Endometrial microvascular endothelial cells (primary cell): ENCODE data around the gene IL25. TPM values are rescaled to one million over a fixed set of nuclear protein-coding genes. Genes with fewer than 3 reads are reported as not detected.
"Not testable (repeated sequence)": the region's sequence is repeated elsewhere in the genome, so short reads cannot be mapped to it uniquely, and the experiment has no call there.

Source experiments
- in situ Hi-C: cut with HindIII; loops from 2 replicates; pipeline ENCODE4 v1.10.0; 2017; ENCODE audit warnings: low sequenced_read_pairs, low pct_unique_long_range_greater_than_20kb; ENCODE audit errors: inconsistent ontology term
- total RNA-seq: library from RNA; depleted of rRNA; stranded (reverse); fragments of >200 nt; gene quantifications from one replicate; pipeline ENCODE4 v1.2.3, GENCODE V29; 2015; ENCODE audit errors: inconsistent ontology term

Gene IL25
- total RNA-seq, 1 donor from 2014 or later: not detected

GRCh38 chr14:23418021-23418420, 45.4 kb downstream of the IL25 start:
- in situ Hi-C loops: no loop called here

GRCh38 chr14:23419646-23420045, 47.0 kb downstream of the IL25 start:
- in situ Hi-C loops: not testable (repeated sequence)

GRCh38 chr14:23421594-23421993, 49.0 kb downstream of the IL25 start:
- in situ Hi-C loops: no loop called here

GRCh38 chr14:23423657-23424056, 51.0 kb downstream of the IL25 start:
- in situ Hi-C loops: no loop called here

GRCh38 chr14:23425169-23425568, 52.6 kb downstream of the IL25 start:
- in situ Hi-C loops: no loop called here

- in situ Hi-C loops: not testable (repeated sequence)
Observed at GRCh38 chr14:23425798-23426197, 53.2 kb downstream of the IL25 start.

Other genes starting within 250 kb of the IL25 start
- gene SLC7A8, start 189.1 kb upstream of the IL25 start, total RNA-seq: 0.37 TPM
- not detected for gene RNF212B, start 134.9 kb upstream of the IL25 start, total RNA-seq
- 8.3 TPM for gene HOMEZ, start 86.7 kb upstream of the IL25 start, total RNA-seq
- gene PPP1R3E, start 70.0 kb upstream of the IL25 start, total RNA-seq: 1.5 TPM
- 13.2 TPM for gene BCL2L2, start 66.0 kb upstream of the IL25 start, total RNA-seq
- 69.4 TPM for gene PABPN1, start 51.4 kb upstream of the IL25 start, total RNA-seq
- 0.09 TPM for gene SLC22A17, start 19.9 kb upstream of the IL25 start, total RNA-seq
- gene EFS, start 7.6 kb upstream of the IL25 start, total RNA-seq: not detected
- gene CMTM5, start 4.2 kb downstream of the IL25 start, total RNA-seq: not detected
- gene MYH6, start 35.5 kb downstream of the IL25 start, total RNA-seq: not detected
- not detected for gene MYH7, start 62.9 kb downstream of the IL25 start, total RNA-seq
- 38.7 TPM for gene NGDN, start 96.9 kb downstream of the IL25 start, total RNA-seq
- gene ZFHX2, start 179.0 kb downstream of the IL25 start, total RNA-seq: under 0.01 TPM
- 10.6 TPM for gene THTPA, start 183.5 kb downstream of the IL25 start, total RNA-seq
- 18.0 TPM for gene AP1G2, start 195.0 kb downstream of the IL25 start, total RNA-seq
- not detected for gene JPH4, start 206.0 kb downstream of the IL25 start, total RNA-seq